GDM1 (cell line): ENCODE measurements around the gene CC2D1B.

Experiments
- DNase-seq: peaks from one replicate; lab custom pipeline; 2025; lab: John Stamatoyannopoulos, UW

Gene CC2D1B

GRCh38 chr1:52358851-52359497, 7.0 kb downstream of the CC2D1B start:
- DNase-seq, result no peak

GRCh38 chr1:52357397-52357796, 8.6 kb downstream of the CC2D1B start:
- DNase-seq, result no peak

- no peak for DNase-seq
These were observed 9.1 kb downstream of the CC2D1B start for GRCh38 chr1:52356818-52357355.

GRCh38 chr1:52355847-52356505, 10.0 kb downstream of the CC2D1B start:
- DNase-seq, result no peak

GRCh38 chr1:52355436-52355835, 10.6 kb downstream of the CC2D1B start:
- no peak for DNase-seq

- no peak for DNase-seq
These were observed 13.3 kb downstream of the CC2D1B start for GRCh38 chr1:52352690-52353089.

- peak; percentile 38 for DNase-seq
These were observed 17.2 kb downstream of the CC2D1B start for GRCh38 chr1:52348704-52349300.

GRCh38 chr1:52346653-52347052, 19.4 kb downstream of the CC2D1B start:
- DNase-seq, result no peak

GRCh38 chr1:52345252-52345651, 20.8 kb downstream of the CC2D1B start:
- no peak for DNase-seq

- no peak for DNase-seq
These were observed 22.0 kb downstream of the CC2D1B start for GRCh38 chr1:52343979-52344378.

GRCh38 chr1:52341655-52342260, 24.2 kb downstream of the CC2D1B start:
- no peak for DNase-seq

- DNase-seq, result no peak
These were observed 28.6 kb downstream of the CC2D1B start for GRCh38 chr1:52337439-52337838.

GRCh38 chr1:52334906-52335528, 31.0 kb downstream of the CC2D1B start:
- DNase-seq, result no peak

GRCh38 chr1:52332411-52332810, 33.6 kb downstream of the CC2D1B start:
- DNase-seq, result no peak

GRCh38 chr1:52328615-52329014, 37.4 kb downstream of the CC2D1B start:
- DNase-seq, result no peak

- DNase-seq, result no peak
These were observed 40.2 kb downstream of the CC2D1B start for GRCh38 chr1:52325786-52326185.

GRCh38 chr1:52323731-52324130, 42.3 kb downstream of the CC2D1B start:
- DNase-seq, result no peak

GRCh38 chr1:52321061-52321460, 44.9 kb downstream of the CC2D1B start:
- DNase-seq, result no peak

GRCh38 chr1:52306227-52307006, 59.6 kb downstream of the CC2D1B start:
- DNase-seq, result no peak

- DNase-seq, result no peak
These were observed 60.4 kb downstream of the CC2D1B start for GRCh38 chr1:52305417-52306226.
